Pancreas (tissue), 10 donors: Measurements from ENCODE around the gene SH3RF3. TPM values are rescaled to one million over a fixed set of nuclear protein-coding genes. Genes with fewer than 3 reads are reported as not detected.

Experiments used
- ATAC-seq, 4 donors: fragments of 200-7000 bp; cut with Tn5 transposase; one replicate each; pipeline versions ENCODE4 v1.8.0 to v1.9.1; 2020; ENCODE audit warnings: mild to moderate bottlenecking in 4 of 4, moderate library complexity in 4 of 4
- DNase-seq, 6 donors: peaks; one replicate each; pipeline ENCODE4 v3.0.0-alpha.2; 2020
- FAIRE-seq: peaks from 2 replicates; lab custom pipeline; 2012; peaks lifted over from hg19 to GRCh38; lab: Jason Lieb, UNC
- H3K27ac ChIP-seq, 4 donors: fragments of 200-600 bp; sonication (generic); 1 replicate in 3 of 4; 2 replicates in 1 of 4; pipeline versions ENCODE4 v1.5.0 to v1.8.0; 2020
- H3K27me3 ChIP-seq, 4 donors: fragments of 200-600 bp; one replicate each; pipeline ENCODE4 v1.8.0; 2021
- H3K36me3 ChIP-seq, 3 donors: fragments of 200-600 bp; sonication (generic) in 1 of 3; one replicate each; pipeline versions ENCODE4 v1.5.0 to v1.8.0; 2020 to 2021
- H3K4me1 ChIP-seq, 3 donors: fragments of 200-600 bp; one replicate each; pipeline ENCODE4 v1.8.0; 2021
- H3K4me3 ChIP-seq, 4 donors: fragments of 200-600 bp; sonication (generic) in 2 of 4; one replicate each; pipeline versions ENCODE4 v1.5.0 to v1.8.0; 2020 to 2021
- H3K9me3 ChIP-seq, 4 donors: fragments of 200-600 bp; one replicate each; pipeline ENCODE4 v1.8.0; 2021
- CTCF ChIP-seq, 4 donors: fragments of 200-600 bp; sonication (generic) in 3 of 4; IDR thresholded peaks; one replicate each; pipeline versions ENCODE4 v1.5.0 to v1.8.0; 2021; ENCODE audit warnings: antibody characterized with exemption in 4 of 4
- WGBS, 2 donors: extraction: QIAGEN DNeasy Blood & Tissue Kit; methylation state at CpG; one replicate each; pipeline ENCODE4 v1.1.7; 2013; 5-methylcytosine and 5-hydroxymethylcytosine counted together
- intact Hi-C, 3 donors: fragments of 100-400 bp; cut with DNase I; formaldehyde crosslinking; loops; one replicate each; pipeline versions ENCODE4 v1.11.1 to v1.14.2; 2022
- microRNA-seq, 2 donors: library from miRNA; unstranded; fragments of <30 nt; microRNA quantifications; one replicate each; pipeline versions ENCODE4 to v1.1.0, GENCODE V29; 2019 to 2020
- polyA plus RNA-seq, 2 donors: library from polyadenylated mRNA; stranded (reverse); fragments of 200-250 nt; gene quantifications; one replicate each; pipeline ENCODE4 v1.2.3, GENCODE V29; 2013
- total RNA-seq, 6 donors: library from RNA; stranded (reverse); fragmentation: NEBNext Ultra II Directional in 4 of 6; extraction: Animal tissue kit (Norgen Biotek cat#: 25700) in 4 of 6; gene quantifications; one replicate each; pipeline versions ENCODE4 v1.2.1 to v1.2.4, GENCODE V29; 2021 to 2023
- donor health status: healthy with polysubstance abuse.
- donor health status: DM: no; HTN: no; CAD: no; lungs with moderate emphysema.
- donor health status: DM: no; HTN: no; CAD: no.
- donor health status: control.
- donor health status: control.
- donor health status: Bipolar disorder and iron deficiency.
- donor health status: DM: yes; HTN: yes; CAD: no.
- donor health status: DM: no; HTN: no; CAD: no.
- donor health status: DM: no; HTN: no; CAD: no.
- donor health status: DM: yes; HTN: yes; CAD: no.

The SH3RF3 gene
- total and polyA plus RNA-seq, 8 donors, result 1.1 to 3.5 (median 1.8) TPM

- intact Hi-C loops, result loop anchor here in 1 of 3 donors (5.0 kb wide), 1 partner anchor 186 kb away; no protein-coding TSS in a partner anchor
Observed at GRCh38 chr2:109545828-109546713, 417.1 kb downstream of the SH3RF3 start.

GRCh38 chr2:109547280-109547679 lies 418.3 kb downstream of the SH3RF3 start:
- no peak for DNase-seq
- peak in 1 of 4 donors; percentile 12 for TF ChIP-seq CTCF (IDR thresholded peaks at IDR 0.05)
- intact Hi-C loops, result loop anchor here in 1 of 3 donors (5.0 kb wide), 1 partner anchor 185 kb away; no protein-coding TSS in a partner anchor
- ATAC-seq, result no peak
- H3K27me3 ChIP-seq, result no peaks in the 10 kb centered on the region
- H3K4me3 ChIP-seq, result no peak overlapping the region
- WGBS, 2 donors, result 75% methylated on average over 2 of the region's 2 CpGs
- no peak overlapping the region for H3K27ac ChIP-seq
- peaks cover 0 to 5% (median 0%) of the 10 kb centered on the region in 3 donors for H3K4me1 ChIP-seq
- H3K9me3 ChIP-seq, result no peaks in the 10 kb centered on the region
- FAIRE-seq, result no peak
- H3K36me3 ChIP-seq, result no peaks in the 10 kb centered on the region

More at GRCh38 chr2:109545828-109546713, 417.1 kb downstream of the SH3RF3 start:
- H3K4me3 ChIP-seq, result no peak overlapping the region
- no peak overlapping the region for H3K27ac ChIP-seq
- WGBS, 2 donors, result 27 to 30% methylated on average over 10 of the region's 10 CpGs
- peaks cover 0 to 5% (median 0%) of the 10 kb centered on the region in 3 donors for H3K4me1 ChIP-seq
- FAIRE-seq, result peak; percentile 80
- DNase-seq, result peak; percentile 21 to 81 (median 57)
- no peaks in the 10 kb centered on the region for H3K9me3 ChIP-seq
- H3K36me3 ChIP-seq, result no peaks in the 10 kb centered on the region
- no peaks in the 10 kb centered on the region for H3K27me3 ChIP-seq
- ATAC-seq, result peak; percentile 80 to 99 (median 97)
- TF ChIP-seq CTCF (IDR thresholded peaks at IDR 0.05), result peak; percentile 48 to 73 (median 71)

- no peaks in the 10 kb centered on the region for H3K27me3 ChIP-seq
- no peaks in the 10 kb centered on the region for H3K9me3 ChIP-seq
- no peaks in the 10 kb centered on the region for H3K36me3 ChIP-seq
- H3K4me1 ChIP-seq, result peaks cover 0 to 5% (median 0%) of the 10 kb centered on the region in 3 donors
- no peak overlapping the region for H3K4me3 ChIP-seq
- ATAC-seq, result no peak
- intact Hi-C loops, result loop anchor here in 1 of 3 donors (5.0 kb wide), 1 partner anchor 183 kb away; no protein-coding TSS in a partner anchor
- no peak for TF ChIP-seq CTCF (IDR thresholded peaks at IDR 0.05)
- no peak overlapping the region for H3K27ac ChIP-seq
- WGBS, 2 donors, result 61 to 75% methylated on average over 4 of the region's 4 CpGs
- FAIRE-seq, result no peak
- DNase-seq, result no peak
Observed at GRCh38 chr2:109549016-109549590, 420.1 kb downstream of the SH3RF3 start.

Small RNA genes within 50 kb of the gene (microRNA-seq; reads per million reads assigned to microRNA genes)
- gene MIR4265 (0 reads per million in 2 donors), gene MIR4266 (0 reads per million in 2 donors)

Other genes with a start within 250 kb of the SH3RF3 start
- gene EDAR, start 140.0 kb upstream of the SH3RF3 start, total RNA-seq, result under 1 TPM; 0.06 to 0.41 (median 0.13) TPM
- gene EDAR, start 140.0 kb upstream of the SH3RF3 start, polyA plus RNA-seq, result under 1 TPM; 0.05 to 0.11 TPM